Sigmoid colon (tissue), 7 donors: ENCODE data around the gene PLS3. TPM values are rescaled to one million over a fixed set of nuclear protein-coding genes. Genes with fewer than 3 reads are reported as not detected.
A peak's percentile ranks its signal among the peaks of the same experiment; 100 is the strongest.

Experiments used
- DNase-seq: peaks from one replicate; pipeline ENCODE4 v3.0.0-alpha.2; 2019
- H3K27ac ChIP-seq, 4 donors: fragments of 200-600 bp; sonication (generic); one replicate each; pipeline ENCODE4 v1.5.1; 2016 to 2019; ENCODE audit warnings: mild to moderate bottlenecking in 1 of 4
- H3K27me3 ChIP-seq, 3 donors: fragments of 200-600 bp; sonication (generic); one replicate each; pipeline ENCODE4 v1.5.1; 2019; ENCODE audit warnings: mild to moderate bottlenecking in 1 of 3
- H3K36me3 ChIP-seq, 4 donors: fragments of 200-600 bp; sonication (generic); one replicate each; pipeline ENCODE4 v1.5.1; 2016 to 2019
- H3K4me1 ChIP-seq, 4 donors: fragments of 200-600 bp; sonication (generic); one replicate each; pipeline ENCODE4 v1.5.1; 2017 to 2019
- H3K4me3 ChIP-seq, 4 donors: fragments of 200-600 bp; sonication (generic); one replicate each; pipeline ENCODE4 v1.5.1; 2017 to 2019; ENCODE audit warnings: mild to moderate bottlenecking in 2 of 4, moderate library complexity in 1 of 4
- H3K9me3 ChIP-seq, 4 donors: fragments of 200-600 bp in 3 of 4; sonication (generic) in 3 of 4; one replicate each; pipeline versions ENCODE4 v1.5.1 to v1.6.1; 2013 to 2019
- EP300 ChIP-seq, 4 donors: sonication (generic); formaldehyde crosslinking; IDR thresholded peaks; one replicate each; pipeline ENCODE4 v1.6.1; 2017; ENCODE audit warnings: antibody characterized with exemption in 4 of 4
- POLR2A ChIP-seq, 2 donors: fragments of 450-650 bp; IDR thresholded peaks; one replicate each; pipeline ENCODE4 v1.6.1; 2016; ENCODE audit warnings: antibody characterized with exemption in 2 of 2, mild to moderate bottlenecking in 2 of 2, moderate library complexity in 2 of 2
- POLR2AphosphoS5 ChIP-seq, 4 donors: sonication (generic); formaldehyde crosslinking; IDR thresholded peaks; one replicate each; pipeline ENCODE4 v1.6.1; 2017; ENCODE audit warnings: antibody characterized with exemption in 4 of 4
- WGBS, 2 donors: extraction: QIAGEN DNeasy Blood & Tissue Kit; methylation state at CpG; one replicate each; pipeline ENCODE4 v1.1.7; 2013; 5-methylcytosine and 5-hydroxymethylcytosine counted together
- intact Hi-C: fragments of 100-400 bp; cut with DNase I; formaldehyde crosslinking; loops from one replicate; pipeline ENCODE4 v1.15.1; 2023
- polyA plus RNA-seq, 3 donors: library from polyadenylated mRNA; stranded (reverse); fragments of 200-250 nt; gene quantifications; one replicate each; pipeline ENCODE4 v1.2.3, GENCODE V29; 2013
- total RNA-seq, 4 donors: library from RNA; depleted of rRNA; stranded (reverse); fragments of >200 nt; gene quantifications; one replicate each; pipeline ENCODE4 v1.1.0, GENCODE V29; 2016
- TF ChIP-seq, protein P1 (sequence below), 4 experiments: fragments of 450-650 bp in 3 of 4; fragments of 200-600 bp in 1 of 4; IDR thresholded peaks; one replicate each; pipeline ENCODE4 v1.5.1; 2016 to 2019; ENCODE audit warnings: antibody characterized with exemption in 4 of 4, mild to moderate bottlenecking in 3 of 4, moderate library complexity in 2 of 4
- donor health status: healthy with polysubstance abuse.
- donor health status: Bipolar disorder and iron deficiency.
- donor health status: healthy.

PLS3 gene
- total and polyA plus RNA-seq, 7 donors, result 8.3 to 71.5 (median 50.2) TPM

DNA sequence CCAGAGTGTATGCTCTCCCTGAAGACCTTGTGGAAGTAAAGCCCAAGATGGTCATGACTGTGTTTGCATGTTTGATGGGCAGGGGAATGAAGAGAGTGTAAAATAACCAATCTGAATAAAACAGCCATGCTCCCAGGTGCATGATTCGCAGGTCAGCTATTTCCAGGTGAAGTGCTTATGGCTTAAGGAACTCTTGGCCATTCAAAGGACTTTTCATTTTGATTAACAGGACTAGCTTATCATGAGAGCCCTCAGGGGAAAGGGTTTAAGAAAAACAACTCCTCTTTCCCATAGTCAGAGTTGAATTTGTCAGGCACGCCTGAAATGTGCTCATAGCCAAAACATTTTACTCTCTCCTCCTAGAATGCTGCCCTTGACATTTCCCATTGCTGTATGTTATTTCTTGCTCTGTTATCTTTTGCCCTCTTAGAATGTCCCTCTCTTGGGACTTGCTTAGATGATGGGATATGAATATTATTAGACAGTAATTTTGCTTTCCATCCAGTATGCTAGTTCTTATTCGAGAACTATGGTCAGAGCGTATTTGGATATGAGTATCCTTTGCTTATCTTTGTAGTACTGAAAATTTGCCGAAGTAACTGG is 88.6 kb downstream of the PLS3 start:
- H3K27me3 ChIP-seq, result peaks cover 0 to 3% (median 0%) of the 10 kb centered on the region in 3 donors
- TF ChIP-seq POLR2AphosphoS5 (IDR thresholded peaks at IDR 0.05), result no peak
- no peak for TF ChIP-seq POLR2A (IDR thresholded peaks at IDR 0.05)
- no peak overlapping the region for H3K4me3 ChIP-seq
- WGBS, 2 donors, result 85 to 93% methylated on average over 5 of the region's 5 CpGs
- no peaks in the 10 kb centered on the region for H3K9me3 ChIP-seq
- no peaks in the 10 kb centered on the region for H3K4me1 ChIP-seq
- intact Hi-C loops, result loop anchor here (5.0 kb wide), 1 partner anchor 38 kb away; no protein-coding TSS in a partner anchor
- peaks cover 0 to 24% (median 0%) of the 10 kb centered on the region in 4 donors for H3K36me3 ChIP-seq
- no peak for DNase-seq
- peak overlapping the region in 1 of 4 donors; percentile 5 for H3K27ac ChIP-seq

DNA sequence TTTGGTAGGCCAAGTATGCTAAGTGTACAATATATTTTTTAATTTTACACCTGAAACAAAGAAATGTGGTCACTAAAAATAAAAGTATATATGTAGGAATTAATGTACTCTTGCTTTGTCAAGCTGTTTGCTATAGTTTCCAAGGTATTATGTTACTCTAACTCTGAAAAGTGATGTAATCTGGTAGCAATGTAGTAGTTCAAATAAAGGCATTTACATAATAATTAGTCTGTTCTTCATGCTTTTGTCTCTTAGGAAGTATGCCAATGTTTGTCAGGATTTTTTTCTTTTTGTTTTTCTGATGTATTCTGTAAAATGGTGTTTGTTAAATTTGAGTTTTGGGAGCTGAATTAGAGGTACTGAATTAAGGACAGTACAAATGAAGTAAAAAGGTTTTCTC is 89.5 kb downstream of the PLS3 start:
- intact Hi-C loops, result no loop called here
- Histone ChIP-seq H3K36me3 (peaks cover 0 to 24% (median 0%) of the 10 kb centered on the region in 4 donors), H3K9me3 (no peaks in the 10 kb centered on the region), H3K27me3 (peaks cover 0 to 3% (median 0%) of the 10 kb centered on the region in 3 donors), H3K27ac (peak overlapping the region in 1 of 4 donors; percentile 16), H3K4me3 (no peak overlapping the region), H3K4me1 (no peaks in the 10 kb centered on the region)
- DNase-seq, result no peak
- TF ChIP-seq, protein P1, sequence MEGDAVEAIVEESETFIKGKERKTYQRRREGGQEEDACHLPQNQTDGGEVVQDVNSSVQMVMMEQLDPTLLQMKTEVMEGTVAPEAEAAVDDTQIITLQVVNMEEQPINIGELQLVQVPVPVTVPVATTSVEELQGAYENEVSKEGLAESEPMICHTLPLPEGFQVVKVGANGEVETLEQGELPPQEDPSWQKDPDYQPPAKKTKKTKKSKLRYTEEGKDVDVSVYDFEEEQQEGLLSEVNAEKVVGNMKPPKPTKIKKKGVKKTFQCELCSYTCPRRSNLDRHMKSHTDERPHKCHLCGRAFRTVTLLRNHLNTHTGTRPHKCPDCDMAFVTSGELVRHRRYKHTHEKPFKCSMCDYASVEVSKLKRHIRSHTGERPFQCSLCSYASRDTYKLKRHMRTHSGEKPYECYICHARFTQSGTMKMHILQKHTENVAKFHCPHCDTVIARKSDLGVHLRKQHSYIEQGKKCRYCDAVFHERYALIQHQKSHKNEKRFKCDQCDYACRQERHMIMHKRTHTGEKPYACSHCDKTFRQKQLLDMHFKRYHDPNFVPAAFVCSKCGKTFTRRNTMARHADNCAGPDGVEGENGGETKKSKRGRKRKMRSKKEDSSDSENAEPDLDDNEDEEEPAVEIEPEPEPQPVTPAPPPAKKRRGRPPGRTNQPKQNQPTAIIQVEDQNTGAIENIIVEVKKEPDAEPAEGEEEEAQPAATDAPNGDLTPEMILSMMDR (IDR thresholded peaks at IDR 0.05), result no peak
- TF ChIP-seq POLR2A (IDR thresholded peaks at IDR 0.05) (no peak), EP300 (IDR thresholded peaks at IDR 0.05) (no peak), POLR2AphosphoS5 (IDR thresholded peaks at IDR 0.05) (no peak)

DNA sequence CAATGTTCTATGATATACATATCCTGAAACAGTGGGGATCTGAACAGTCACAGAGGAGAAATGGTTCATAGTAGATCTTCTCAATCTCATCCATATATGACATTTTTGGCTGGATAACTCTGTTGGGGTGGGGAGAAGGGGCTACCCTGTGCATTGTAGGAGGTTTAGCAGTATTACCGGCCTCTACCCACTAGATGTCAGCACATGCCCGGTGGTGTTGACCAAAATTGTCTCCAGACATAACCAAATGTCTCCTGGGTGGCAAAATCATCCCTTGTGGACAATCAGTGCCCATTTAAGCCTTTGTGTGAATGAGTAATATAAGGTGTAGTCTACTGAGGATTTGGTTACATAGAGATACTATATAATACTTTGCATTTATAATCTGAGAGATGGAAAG is 89.9 kb downstream of the PLS3 start:
- H3K9me3 ChIP-seq, result no peaks in the 10 kb centered on the region
- 4 to 8% methylated on average over 2 of the region's 2 CpGs for WGBS, 2 donors
- no peak for TF ChIP-seq EP300 (IDR thresholded peaks at IDR 0.05)
- TF ChIP-seq, protein P1 (IDR thresholded peaks at IDR 0.05), result peak in 3 of 4 experiments; percentile 19 to 38 (median 30)
- no peak overlapping the region for H3K4me3 ChIP-seq
- peak overlapping the region in 1 of 4 donors; percentile 16 for H3K27ac ChIP-seq
- H3K4me1 ChIP-seq, result no peaks in the 10 kb centered on the region
- H3K36me3 ChIP-seq, result peaks cover 0 to 24% (median 0%) of the 10 kb centered on the region in 4 donors
- intact Hi-C loops, result no loop called here
- DNase-seq, result no peak
- H3K27me3 ChIP-seq, result peaks cover 0 to 3% (median 0%) of the 10 kb centered on the region in 3 donors

DNA sequence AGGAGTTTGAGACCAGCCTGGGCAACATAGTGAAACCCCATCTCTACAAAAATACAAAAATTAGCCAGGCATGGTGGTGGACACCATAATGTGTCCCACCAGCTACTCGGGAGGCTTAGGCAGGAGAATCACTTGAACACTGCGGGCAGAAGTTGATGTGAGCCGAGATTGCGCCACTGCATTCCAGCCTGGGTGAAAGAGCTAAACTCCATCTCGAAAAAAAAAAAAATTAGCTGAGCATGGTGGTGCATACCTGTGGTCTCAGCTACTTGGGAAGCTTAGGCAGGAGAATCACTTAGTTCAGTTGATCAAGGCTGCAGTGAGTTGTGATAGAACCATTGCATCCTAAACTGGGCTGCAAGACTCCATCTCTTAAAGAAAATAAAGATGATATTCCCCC is 91.2 kb downstream of the PLS3 start:
- WGBS, 2 donors, result 92 to 94% methylated on average over 5 of the region's 5 CpGs
- Histone ChIP-seq H3K9me3 (no peaks in the 10 kb centered on the region), H3K27ac (no peak overlapping the region), H3K4me1 (no peaks in the 10 kb centered on the region), H3K36me3 (peaks cover 0 to 14% (median 0%) of the 10 kb centered on the region in 4 donors), H3K27me3 (peaks cover 0 to 3% (median 0%) of the 10 kb centered on the region in 3 donors), H3K4me3 (no peak overlapping the region)
- intact Hi-C loops, result no loop called here
- no peak for DNase-seq
- TF ChIP-seq, protein P1 (IDR thresholded peaks at IDR 0.05), result no peak
- no peak for TF ChIP-seq EP300 (IDR thresholded peaks at IDR 0.05)
- no peak for TF ChIP-seq POLR2AphosphoS5 (IDR thresholded peaks at IDR 0.05)
- no peak for TF ChIP-seq POLR2A (IDR thresholded peaks at IDR 0.05)

DNA sequence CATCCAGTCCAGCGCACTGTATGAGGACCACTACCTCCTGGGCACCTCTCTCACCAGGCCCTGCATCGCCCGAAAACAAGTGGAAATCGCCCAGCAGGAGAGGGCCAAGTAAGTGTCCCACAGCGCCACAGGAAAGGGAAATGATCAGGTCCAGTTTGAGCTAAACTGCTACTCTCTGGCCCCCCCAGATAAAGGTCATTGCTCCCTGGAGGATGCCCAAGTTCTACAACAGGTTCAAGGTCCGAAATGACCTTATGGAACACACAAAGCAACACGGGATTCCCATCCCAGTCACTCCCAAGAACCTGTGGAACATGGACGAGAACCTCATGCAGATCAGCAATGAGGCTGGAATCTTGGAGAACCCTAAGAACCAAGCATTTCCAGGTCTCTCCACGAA is 104.1 kb downstream of the PLS3 start:
- intact Hi-C loops, result no loop called here
- H3K36me3 ChIP-seq, result no peaks in the 10 kb centered on the region
- DNase-seq, result no peak
- no peak overlapping the region for H3K27ac ChIP-seq
- no peak overlapping the region for H3K4me3 ChIP-seq
- H3K27me3 ChIP-seq, result no peaks in the 10 kb centered on the region
- H3K4me1 ChIP-seq, result no peaks in the 10 kb centered on the region
- 88 to 92% methylated on average over 9 of the region's 9 CpGs for WGBS, 2 donors
- H3K9me3 ChIP-seq, result no peaks in the 10 kb centered on the region
- TF ChIP-seq POLR2AphosphoS5 (IDR thresholded peaks at IDR 0.05) (no peak), POLR2A (IDR thresholded peaks at IDR 0.05) (no peak)

DNA sequence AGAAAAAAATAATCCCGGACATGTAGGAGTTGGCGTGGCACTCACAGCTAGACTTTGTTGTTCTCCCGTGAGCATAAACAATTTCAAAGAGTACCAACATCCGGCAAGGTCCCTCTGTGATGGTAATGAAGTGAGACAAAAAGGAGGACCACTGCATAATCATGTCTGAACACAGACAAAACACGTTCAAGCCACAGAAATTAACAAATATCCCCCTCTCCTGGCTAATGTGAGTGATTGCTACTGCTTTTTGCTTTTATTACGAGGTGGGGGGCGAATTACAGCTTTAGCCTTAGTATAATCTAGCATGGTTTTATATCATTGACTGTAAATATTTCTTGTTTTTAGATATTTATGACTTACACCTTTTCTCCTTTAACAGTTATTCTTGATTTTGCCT is 118.5 kb downstream of the PLS3 start:
- H3K27ac ChIP-seq, result no peak overlapping the region
- 17 to 20% methylated on average over 7 of the region's 7 CpGs for WGBS, 2 donors
- no peak overlapping the region for H3K4me3 ChIP-seq
- no peak for DNase-seq
- H3K9me3 ChIP-seq, result no peaks in the 10 kb centered on the region
- no peak for TF ChIP-seq POLR2AphosphoS5 (IDR thresholded peaks at IDR 0.05)
- TF ChIP-seq, protein P1 (IDR thresholded peaks at IDR 0.05), result peak in 1 of 4 experiments; percentile 15
- H3K4me1 ChIP-seq, result no peaks in the 10 kb centered on the region
- H3K36me3 ChIP-seq, result no peaks in the 10 kb centered on the region
- intact Hi-C loops, result no loop called here
- H3K27me3 ChIP-seq, result no peaks in the 10 kb centered on the region
